Adrenal gland (tissue), 12 donors: ENCODE measurements around the gene HBS1L. TPM values are rescaled to one million over a fixed set of nuclear protein-coding genes. Genes with fewer than 3 reads are reported as not detected.

Experiments used
- DNase-seq, 7 donors: peaks; one replicate each; pipeline ENCODE4 v3.0.0-alpha.2; 2019 to 2020
- H3K27ac ChIP-seq, 5 donors: fragments of 200-600 bp; sonication (generic) in 4 of 5; 1 replicate in 3 of 5; 2 replicates in 2 of 5; pipeline versions ENCODE4 v1.5.1 to v1.8.0; 2016 to 2020; ENCODE audit warnings: mild to moderate bottlenecking in 1 of 5
- H3K27me3 ChIP-seq: fragments of 200-600 bp; 2 replicates; pipeline ENCODE4 v1.8.0; 2021
- H3K36me3 ChIP-seq, 2 donors: fragments of 200-600 bp; replicated peaks in 1 of 2; 1 replicate in 1 of 2; 2 replicates in 1 of 2; pipeline versions ENCODE4 v1.5.1 to v1.8.0; 2018 to 2022
- H3K4me1 ChIP-seq, 2 donors: fragments of 200-600 bp; replicated peaks in 1 of 2; 1 replicate in 1 of 2; 2 replicates in 1 of 2; pipeline versions ENCODE4 v1.5.1 to v1.8.0; 2018 to 2021
- H3K4me3 ChIP-seq, 4 donors: fragments of 200-600 bp; sonication (generic) in 3 of 4; one replicate each; pipeline ENCODE4 v1.5.1; 2016 to 2018
- H3K9me3 ChIP-seq, 3 donors: fragments of 200-600 bp; sonication (generic) in 1 of 3; replicated peaks in 1 of 3; 1 replicate in 2 of 3; 2 replicates in 1 of 3; pipeline versions ENCODE4 v1.5.1 to v1.8.0; 2016 to 2021
- POLR2A ChIP-seq, 2 donors: fragments of 450-650 bp; IDR thresholded peaks; one replicate each; pipeline ENCODE4 v1.6.1; 2017; ENCODE audit warnings: antibody characterized with exemption in 2 of 2, mild to moderate bottlenecking in 2 of 2, moderate library complexity in 1 of 2
- WGBS, 4 donors: extraction: QIAGEN DNeasy Blood & Tissue Kit in 2 of 4; methylation state at CpG; one replicate each; pipeline versions ENCODE4 v1.1.5 to v1.1.7; 2013 to 2017; 5-methylcytosine and 5-hydroxymethylcytosine counted together
- intact Hi-C, 2 donors: fragments of 100-400 bp; cut with DNase I; formaldehyde crosslinking; loops; one replicate each; pipeline versions ENCODE4 v1.14.1 to v1.15.0; 2022 to 2023
- polyA plus RNA-seq, 3 donors: library from polyadenylated mRNA; stranded (reverse); fragments of 200-250 nt in 2 of 3; fragments of 350-450 nt in 1 of 3; fragmentation: Illumina TruSeq in 1 of 3; extraction: RNeasy Lipid Tissue Mini Kit (QIAGEN cat#74804) in 1 of 3; gene quantifications; one replicate each; pipeline ENCODE4 v1.2.3, GENCODE V29; 2013 to 2014
- total RNA-seq, 9 donors: library from RNA; depleted of rRNA in 4 of 9; stranded (reverse); fragments of >200 nt in 4 of 9; fragments of 120-200 nt in 1 of 9; fragmentation: NEBNext Ultra II Directional in 1 of 9; extraction: Animal tissue kit (Norgen Biotek cat#: 25700) in 1 of 9; gene quantifications; one replicate each; pipeline versions ENCODE4 v1.1.0 to v1.2.4, GENCODE V29; 2013 to 2023
- TF ChIP-seq, protein P1 (sequence below), 6 experiments: fragments of 450-650 bp in 4 of 6; fragments of 200-600 bp in 2 of 6; sonication (generic) in 1 of 6; IDR thresholded peaks; 1 replicate in 5 of 6; 2 replicates in 1 of 6; pipeline versions ENCODE4 v1.5.1 to v1.8.0; 2016 to 2021; ENCODE audit warnings: antibody characterized with exemption in 6 of 6, mild to moderate bottlenecking in 2 of 6, moderate library complexity in 1 of 6
- donor health status: healthy with polysubstance abuse.
- donor health status: Bipolar disorder and iron deficiency.
- donor health status: DM: yes; HTN: yes; CAD: no.
- donor health status: DM: no; HTN: no; CAD: no.
- donor health status: DM: no; HTN: no; CAD: no.
- donor health status: DM: yes; HTN: yes; CAD: no.

Gene HBS1L
- total and polyA plus RNA-seq, 12 donors: 17.0 to 121 (median 58.4) TPM

- no peaks in the 10 kb centered on the region for H3K36me3 ChIP-seq
- H3K4me1 ChIP-seq: no peaks in the 10 kb centered on the region
- TF ChIP-seq, protein P1, sequence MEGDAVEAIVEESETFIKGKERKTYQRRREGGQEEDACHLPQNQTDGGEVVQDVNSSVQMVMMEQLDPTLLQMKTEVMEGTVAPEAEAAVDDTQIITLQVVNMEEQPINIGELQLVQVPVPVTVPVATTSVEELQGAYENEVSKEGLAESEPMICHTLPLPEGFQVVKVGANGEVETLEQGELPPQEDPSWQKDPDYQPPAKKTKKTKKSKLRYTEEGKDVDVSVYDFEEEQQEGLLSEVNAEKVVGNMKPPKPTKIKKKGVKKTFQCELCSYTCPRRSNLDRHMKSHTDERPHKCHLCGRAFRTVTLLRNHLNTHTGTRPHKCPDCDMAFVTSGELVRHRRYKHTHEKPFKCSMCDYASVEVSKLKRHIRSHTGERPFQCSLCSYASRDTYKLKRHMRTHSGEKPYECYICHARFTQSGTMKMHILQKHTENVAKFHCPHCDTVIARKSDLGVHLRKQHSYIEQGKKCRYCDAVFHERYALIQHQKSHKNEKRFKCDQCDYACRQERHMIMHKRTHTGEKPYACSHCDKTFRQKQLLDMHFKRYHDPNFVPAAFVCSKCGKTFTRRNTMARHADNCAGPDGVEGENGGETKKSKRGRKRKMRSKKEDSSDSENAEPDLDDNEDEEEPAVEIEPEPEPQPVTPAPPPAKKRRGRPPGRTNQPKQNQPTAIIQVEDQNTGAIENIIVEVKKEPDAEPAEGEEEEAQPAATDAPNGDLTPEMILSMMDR (IDR thresholded peaks at IDR 0.05): no peak
- TF ChIP-seq POLR2A (IDR thresholded peaks at IDR 0.05): no peak
- no peaks in the 10 kb centered on the region for H3K9me3 ChIP-seq
- H3K27ac ChIP-seq: no peak overlapping the region
- no peaks in the 10 kb centered on the region for H3K27me3 ChIP-seq
- H3K4me3 ChIP-seq: no peak overlapping the region
- DNase-seq: no peak
- intact Hi-C loops: no loop called here
These were observed 41.9 kb downstream of the HBS1L start for GRCh38 chr6:135012764-135013163.

DNA sequence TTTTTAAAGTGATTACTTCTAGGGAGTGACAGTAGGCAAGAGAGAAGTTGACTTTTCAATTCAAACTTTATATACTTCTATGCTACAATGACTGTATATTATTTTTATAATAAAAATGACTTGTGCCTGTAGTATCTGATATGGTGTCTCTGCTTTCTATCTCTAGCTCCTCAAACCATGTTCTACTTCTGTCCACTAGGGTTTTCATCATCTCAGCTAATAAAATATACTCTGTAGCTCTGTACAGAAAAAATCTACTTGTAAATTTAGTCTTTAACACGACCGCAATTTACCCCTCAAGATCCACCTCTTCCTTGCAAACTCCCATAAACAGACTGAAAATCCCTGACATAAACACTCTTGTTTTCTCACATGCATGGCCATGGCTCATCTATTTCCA lies 42.3 kb downstream of the HBS1L start:
- no peaks in the 10 kb centered on the region for H3K9me3 ChIP-seq
- no peak for TF ChIP-seq POLR2A (IDR thresholded peaks at IDR 0.05)
- TF ChIP-seq, protein P1 (IDR thresholded peaks at IDR 0.05): no peak
- H3K36me3 ChIP-seq: no peaks in the 10 kb centered on the region
- intact Hi-C loops: no loop called here
- no peaks in the 10 kb centered on the region for H3K4me1 ChIP-seq
- no peak for DNase-seq
- no peak overlapping the region for H3K27ac ChIP-seq
- H3K4me3 ChIP-seq: no peak overlapping the region
- 91 to 99% (median 96%) methylated on average over 2 of the region's 2 CpGs for WGBS, 4 donors
- no peaks in the 10 kb centered on the region for H3K27me3 ChIP-seq

GRCh38 chr6:135008941-135009290 lies 45.7 kb downstream of the HBS1L start:
- Histone ChIP-seq H3K4me1 (no peaks in the 10 kb centered on the region), H3K27me3 (no peaks in the 10 kb centered on the region), H3K36me3 (no peaks in the 10 kb centered on the region), H3K4me3 (no peak overlapping the region), H3K9me3 (no peaks in the 10 kb centered on the region), H3K27ac (no peak overlapping the region)
- TF ChIP-seq, protein P1 (IDR thresholded peaks at IDR 0.05): no peak
- TF ChIP-seq POLR2A (IDR thresholded peaks at IDR 0.05): no peak
- WGBS, 4 donors: 86 to 100% (median 92%) methylated on average over 1 of the region's 1 CpG
- DNase-seq: no peak
- intact Hi-C loops: no loop called here

DNA sequence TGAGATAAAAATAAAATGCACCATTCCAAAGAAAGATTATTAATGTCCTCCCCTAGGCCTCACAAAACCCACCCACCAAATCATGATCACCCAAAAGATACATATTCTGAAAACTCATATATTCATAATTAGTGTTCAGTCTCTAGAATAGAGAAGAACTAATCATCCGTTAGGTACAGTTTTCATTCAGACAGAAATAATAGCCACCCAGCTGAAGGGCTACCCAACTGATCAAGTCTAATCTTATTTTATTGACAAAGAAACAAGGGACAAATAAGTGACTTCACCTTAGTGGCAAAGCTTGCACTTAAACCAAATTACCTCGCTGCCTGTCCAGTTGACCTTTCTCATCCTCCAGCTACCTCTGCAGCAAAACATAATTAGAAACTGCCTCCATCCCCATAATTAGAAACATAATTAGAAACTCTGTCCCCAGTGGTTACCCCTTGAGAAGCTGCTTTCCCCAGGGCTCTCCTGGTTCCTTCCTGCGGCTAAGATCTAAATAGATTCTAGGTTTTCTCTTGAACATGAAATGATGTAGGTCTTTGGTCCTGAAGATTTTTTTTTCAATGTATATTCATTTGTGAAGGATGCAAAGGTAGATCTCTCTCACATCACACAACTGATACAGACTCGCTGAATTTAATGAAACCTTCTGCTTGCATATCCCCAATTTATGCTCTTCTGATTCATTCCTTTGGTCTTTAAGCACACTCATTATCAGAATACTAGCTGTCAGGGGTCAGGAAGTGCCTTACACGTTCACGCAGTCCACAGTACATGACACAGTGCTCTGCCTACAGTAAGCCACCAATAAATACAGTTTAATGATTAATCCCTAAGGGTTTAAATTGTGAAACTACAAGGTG lies 46.3 kb downstream of the HBS1L start:
- WGBS, 4 donors: 78 to 94% (median 88%) methylated on average over 6 of the region's 6 CpGs
- no peak for TF ChIP-seq POLR2A (IDR thresholded peaks at IDR 0.05)
- TF ChIP-seq, protein P1 (IDR thresholded peaks at IDR 0.05): no peak
- no peaks in the 10 kb centered on the region for H3K27me3 ChIP-seq
- DNase-seq: no peak
- no peak overlapping the region for H3K4me3 ChIP-seq
- intact Hi-C loops: no loop called here
- H3K36me3 ChIP-seq: no peaks in the 10 kb centered on the region
- no peaks in the 10 kb centered on the region for H3K4me1 ChIP-seq
- no peaks in the 10 kb centered on the region for H3K9me3 ChIP-seq
- H3K27ac ChIP-seq: no peak overlapping the region
